DMS 273 (cell line): ENCODE measurements around the gene ZNF432.
"Not testable (repeated sequence)": the region's sequence is repeated elsewhere in the genome, so short reads cannot be mapped to it uniquely, and the experiment has no call there.

Experiments
- DNase-seq: peaks from one replicate; lab custom pipeline; 2025; ENCODE audit not compliant: unreplicated experiment; lab: John Stamatoyannopoulos, UW

ZNF432 gene

GRCh38 chr19:52048555-52049501 is at the start of gene ZNF432:
Gene ZNF432 (minus strand): TSS chr19:52048838. CDS start chr19:52046868, 1,970 bp downstream.
- peak; percentile 97 for DNase-seq

- not testable (repeated sequence) for DNase-seq
Observed at GRCh38 chr19:52096416-52096815, 47.8 kb upstream of the ZNF432 start.

- peak; percentile 96 for DNase-seq
Observed at GRCh38 chr19:52095172-52096014, 46.8 kb upstream of the ZNF432 start, which contains the start of gene ZNF841. Gene ZNF841 (minus strand): TSS chr19:52095765. CDS start chr19:52084801, 10,964 bp downstream.

GRCh38 chr19:52094526-52095130 is 46.0 kb upstream of the ZNF432 start:
- no peak for DNase-seq

GRCh38 chr19:52086481-52086880 is 37.8 kb upstream of the ZNF432 start:
- DNase-seq = no peak

GRCh38 chr19:52070496-52070895 is 21.9 kb upstream of the ZNF432 start:
- DNase-seq = no peak

- no peak for DNase-seq
Observed at GRCh38 chr19:52069653-52070052, 21.0 kb upstream of the ZNF432 start.

- no peak for DNase-seq
Observed at GRCh38 chr19:52066258-52066863, 17.7 kb upstream of the ZNF432 start.

- no peak for DNase-seq
Observed at GRCh38 chr19:52065399-52065798, 16.8 kb upstream of the ZNF432 start.

- not testable (repeated sequence) for DNase-seq
Observed at GRCh38 chr19:52056480-52056879, 7.8 kb upstream of the ZNF432 start.

- not testable (repeated sequence) for DNase-seq
Observed at GRCh38 chr19:52051736-52052135, 3.1 kb upstream of the ZNF432 start.

GRCh38 chr19:52039169-52039568 is 9.5 kb downstream of the ZNF432 start:
- DNase-seq = no peak

- peak; percentile 14 for DNase-seq
Observed at GRCh38 chr19:52034051-52034728, 14.4 kb downstream of the ZNF432 start.

GRCh38 chr19:52028780-52029123 is 19.9 kb downstream of the ZNF432 start:
- DNase-seq = peak; percentile 79

- peak; percentile 93 for DNase-seq
Observed at GRCh38 chr19:52028027-52028779, 20.4 kb downstream of the ZNF432 start, which contains the start of gene ZNF614. Gene ZNF614 (minus strand): TSS chr19:52028379. CDS start chr19:52025745, 2,634 bp downstream.

- DNase-seq = not testable (repeated sequence)
Observed at GRCh38 chr19:52026255-52026990, 22.2 kb downstream of the ZNF432 start.

- not testable (repeated sequence) for DNase-seq
Observed at GRCh38 chr19:52024478-52024877, 24.2 kb downstream of the ZNF432 start.

GRCh38 chr19:52022193-52022592 is 26.4 kb downstream of the ZNF432 start:
- no peak for DNase-seq

GRCh38 chr19:52020506-52020905 is 28.1 kb downstream of the ZNF432 start:
- DNase-seq = no peak
